RWPE2 (cell line): ENCODE data around the gene PRPS2.

Experiments used
- ATAC-seq: fragments of 200-7000 bp; cut with Tn5 transposase; 3 replicates; pipeline ENCODE4 v1.9.1; 2021; ENCODE audit warnings: low read depth
- DNase-seq: peaks from one replicate; pipeline ENCODE4 v3.0.0-alpha.2; 2020; ENCODE audit warnings: low spot score
- H3K27ac ChIP-seq: fragments of 450-650 bp; 2 replicates; pipeline ENCODE4 v1.5.1; 2017; ENCODE audit warnings: mild to moderate bottlenecking; ENCODE audit not compliant: poor library complexity, severe bottlenecking
- H3K27me3 ChIP-seq: fragments of 250-450 bp; sonication (Bioruptor Pico); 2 replicates; pipeline ENCODE4 v1.5.1; 2021; ENCODE audit warnings: mild to moderate bottlenecking, moderate library complexity; ENCODE audit not compliant: insufficient read depth, poor library complexity, severe bottlenecking
- H3K36me3 ChIP-seq: fragments of 250-450 bp; sonication (Bioruptor Pico); 2 replicates; pipeline ENCODE4 v1.5.1; 2020; ENCODE audit warnings: low read depth, mild to moderate bottlenecking, moderate library complexity
- H3K4me1 ChIP-seq: fragments of 250-450 bp; sonication (Bioruptor Pico); 2 replicates; pipeline ENCODE4 v1.5.1; 2021; ENCODE audit warnings: mild to moderate bottlenecking, moderate library complexity; ENCODE audit not compliant: insufficient read depth, poor library complexity, severe bottlenecking
- H3K4me3 ChIP-seq: fragments of 250-450 bp; sonication (Bioruptor Pico); 2 replicates; pipeline ENCODE4 v1.5.1; 2021; ENCODE audit warnings: mild to moderate bottlenecking, moderate library complexity; ENCODE audit not compliant: severe bottlenecking
- H3K9me3 ChIP-seq: fragments of 250-450 bp; sonication (Bioruptor Pico); 2 replicates; pipeline ENCODE4 v1.5.1; 2021; ENCODE audit warnings: mild to moderate bottlenecking, moderate library complexity; ENCODE audit not compliant: severe bottlenecking
- TF ChIP-seq, protein P1 (sequence below): fragments of 450-650 bp; IDR thresholded peaks from one replicate; pipeline ENCODE4 v1.5.1; 2017; ENCODE audit warnings: mild to moderate bottlenecking, moderate library complexity; ENCODE audit not compliant: poor library complexity, severe bottlenecking

The PRPS2 gene

GRCh38 chrX:12792711-12793110, 1.5 kb downstream of the PRPS2 start:
- DNase-seq (no peak), ATAC-seq (no peak)
- Histone ChIP-seq H3K4me3 (peak overlapping the region; percentile 77), H3K4me1 (no peaks in the 10 kb centered on the region), H3K27me3 (no peaks in the 10 kb centered on the region), H3K9me3 (no peaks in the 10 kb centered on the region), H3K36me3 (no peaks in the 10 kb centered on the region), H3K27ac (no peak overlapping the region)
- TF ChIP-seq, protein P1, sequence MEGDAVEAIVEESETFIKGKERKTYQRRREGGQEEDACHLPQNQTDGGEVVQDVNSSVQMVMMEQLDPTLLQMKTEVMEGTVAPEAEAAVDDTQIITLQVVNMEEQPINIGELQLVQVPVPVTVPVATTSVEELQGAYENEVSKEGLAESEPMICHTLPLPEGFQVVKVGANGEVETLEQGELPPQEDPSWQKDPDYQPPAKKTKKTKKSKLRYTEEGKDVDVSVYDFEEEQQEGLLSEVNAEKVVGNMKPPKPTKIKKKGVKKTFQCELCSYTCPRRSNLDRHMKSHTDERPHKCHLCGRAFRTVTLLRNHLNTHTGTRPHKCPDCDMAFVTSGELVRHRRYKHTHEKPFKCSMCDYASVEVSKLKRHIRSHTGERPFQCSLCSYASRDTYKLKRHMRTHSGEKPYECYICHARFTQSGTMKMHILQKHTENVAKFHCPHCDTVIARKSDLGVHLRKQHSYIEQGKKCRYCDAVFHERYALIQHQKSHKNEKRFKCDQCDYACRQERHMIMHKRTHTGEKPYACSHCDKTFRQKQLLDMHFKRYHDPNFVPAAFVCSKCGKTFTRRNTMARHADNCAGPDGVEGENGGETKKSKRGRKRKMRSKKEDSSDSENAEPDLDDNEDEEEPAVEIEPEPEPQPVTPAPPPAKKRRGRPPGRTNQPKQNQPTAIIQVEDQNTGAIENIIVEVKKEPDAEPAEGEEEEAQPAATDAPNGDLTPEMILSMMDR, result no peak

DNA sequence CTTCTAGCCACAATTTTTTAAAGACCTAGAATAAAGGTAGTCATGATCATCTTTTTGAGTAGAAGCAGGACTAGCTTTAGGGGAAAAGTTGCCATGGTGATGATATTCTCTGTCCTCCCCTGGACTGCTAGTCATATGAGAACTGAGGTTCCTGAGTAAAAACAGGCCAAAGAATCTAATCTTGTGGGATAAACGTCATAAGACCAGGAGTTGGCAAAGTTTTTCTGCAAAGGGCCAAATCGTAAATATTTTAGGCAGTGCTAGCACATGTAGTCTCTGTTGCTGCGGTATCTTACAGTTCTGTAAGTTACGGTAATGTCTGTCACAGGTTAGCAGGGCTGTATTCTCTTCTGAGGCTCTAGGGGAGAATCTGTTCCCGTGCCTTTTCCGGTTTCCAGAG, 3.4 kb downstream of the PRPS2 start:
- Histone ChIP-seq H3K4me1 (no peaks in the 10 kb centered on the region), H3K36me3 (no peaks in the 10 kb centered on the region; the same call in 1 of the 2 replicates), H3K4me3 (no peak overlapping the region), H3K27ac (no peak overlapping the region), H3K9me3 (no peaks in the 10 kb centered on the region), H3K27me3 (no peaks in the 10 kb centered on the region)
- ATAC-seq (no peak), DNase-seq (no peak)
- TF ChIP-seq, protein P1, result no peak

- DNase-seq (no peak), ATAC-seq (no peak)
- no peak overlapping the region for H3K4me3 ChIP-seq
- peaks cover 5% of the 10 kb centered on the region for H3K36me3 ChIP-seq
- TF ChIP-seq, protein P1, result no peak
- no peaks in the 10 kb centered on the region for H3K4me1 ChIP-seq
- H3K27me3 ChIP-seq, result no peaks in the 10 kb centered on the region
- no peak overlapping the region for H3K27ac ChIP-seq
- H3K9me3 ChIP-seq, result no peaks in the 10 kb centered on the region
These were observed 7.4 kb downstream of the PRPS2 start for GRCh38 chrX:12798601-12799000.

- Histone ChIP-seq H3K4me3 (no peak overlapping the region), H3K27ac (no peak overlapping the region), H3K4me1 (no peaks in the 10 kb centered on the region), H3K36me3 (peaks cover 5% of the 10 kb centered on the region), H3K9me3 (no peaks in the 10 kb centered on the region), H3K27me3 (no peaks in the 10 kb centered on the region)
- ATAC-seq, result no peak
- TF ChIP-seq, protein P1, result no peak
- no peak for DNase-seq
These were observed 7.9 kb downstream of the PRPS2 start for GRCh38 chrX:12799118-12799517.

- H3K4me3 ChIP-seq, result no peak overlapping the region
- H3K36me3 ChIP-seq, result peaks cover 5% of the 10 kb centered on the region
- no peak overlapping the region for H3K27ac ChIP-seq
- H3K9me3 ChIP-seq, result no peaks in the 10 kb centered on the region
- DNase-seq (no peak), ATAC-seq (no peak)
- H3K4me1 ChIP-seq, result no peaks in the 10 kb centered on the region
- TF ChIP-seq, protein P1, result no peak
- H3K27me3 ChIP-seq, result no peaks in the 10 kb centered on the region
These were observed 11.5 kb downstream of the PRPS2 start for GRCh38 chrX:12802741-12803140.
